WTC11 (cell line): ENCODE results near the gene RASA2. TPM values are rescaled to one million over a fixed set of nuclear protein-coding genes. Genes with fewer than 3 reads are reported as not detected.

ENCODE experiments used
- ATAC-seq: fragments of 200-7000 bp; cut with Tn5 transposase; 2 replicates; pipeline ENCODE4 v1.10.0; 2021; ENCODE audit warnings: mild to moderate bottlenecking, moderate library complexity
- CTCF ChIA-PET: fragments of 300-600 bp; sonication (Branson Sonifier 250); formaldehyde crosslinking; loops from one replicate; lab custom pipeline; 2021; ENCODE audit warnings: antibody characterized with exemption; lab: Charles Lee
- POLR2A ChIA-PET: fragments of 350-600 bp; sonication (Branson Sonifier 250); formaldehyde crosslinking; loops from one replicate; lab custom pipeline; 2021; ENCODE audit warnings: antibody characterized with exemption; lab: Charles Lee
- DNase-seq: peaks from one replicate; pipeline ENCODE4 v3.0.0; 2021; ENCODE audit warnings: low spot score
- H3K27ac Mint-ChIP-seq: 2 replicates; pipeline ENCODE4 v1.8.0; 2021; ENCODE audit warnings: mixed read lengths
- H3K27me3 Mint-ChIP-seq: 2 replicates; pipeline ENCODE4 v1.8.0; 2021; ENCODE audit warnings: low read depth, mild to moderate bottlenecking, moderate library complexity, mixed read lengths
- H3K36me3 Mint-ChIP-seq: 2 replicates; pipeline ENCODE4 v1.8.0; 2021; ENCODE audit warnings: mixed read lengths
- H3K4me1 Mint-ChIP-seq: 2 replicates; pipeline ENCODE4 v1.8.0; 2022; ENCODE audit warnings: mixed read lengths
- H3K4me3 Mint-ChIP-seq: 2 replicates; pipeline ENCODE4 v1.8.0; 2021; ENCODE audit warnings: mild to moderate bottlenecking, moderate library complexity, mixed read lengths
- H3K9me3 Mint-ChIP-seq: 2 replicates; pipeline ENCODE4 v1.8.0; 2021; ENCODE audit warnings: mixed read lengths
- ATF3 ChIP-seq: sonication (generic); formaldehyde crosslinking; conservative IDR thresholded peaks from 2 replicates; pipeline ENCODE4 v1.8.1; 2022; ENCODE audit warnings: mild to moderate bottlenecking, missing genetic modification reagents
- E2F1 ChIP-seq: sonication (generic); formaldehyde crosslinking; IDR thresholded peaks from 2 replicates; pipeline ENCODE4 v1.8.0; 2022; ENCODE audit warnings: mild to moderate bottlenecking, missing genetic modification reagents
- E2F4 ChIP-seq: sonication (generic); formaldehyde crosslinking; IDR thresholded peaks from 2 replicates; pipeline ENCODE4 v1.8.1; 2022; ENCODE audit warnings: low read depth, mild to moderate bottlenecking, moderate library complexity, missing genetic modification reagents, borderline replicate concordance
- ELF4 ChIP-seq: sonication (generic); formaldehyde crosslinking; IDR thresholded peaks from 2 replicates; pipeline ENCODE4 v1.8.1; 2022; ENCODE audit warnings: low read depth, mild to moderate bottlenecking, moderate library complexity, missing genetic modification reagents
- EMX1 ChIP-seq: fragments of 250-450 bp; sonication (Bioruptor Pico); IDR thresholded peaks from 2 replicates; pipeline ENCODE4 v1.8.0; 2021; ENCODE audit warnings: mild to moderate bottlenecking
- ESRRA ChIP-seq: sonication (generic); formaldehyde crosslinking; IDR thresholded peaks from 2 replicates; pipeline ENCODE4 v1.8.1; 2022; ENCODE audit warnings: mild to moderate bottlenecking, missing genetic modification reagents, borderline replicate concordance
- FOXK1 ChIP-seq: sonication (generic); formaldehyde crosslinking; IDR thresholded peaks from 2 replicates; pipeline ENCODE4 v1.8.0; 2022; ENCODE audit warnings: mild to moderate bottlenecking, moderate library complexity, missing genetic modification reagents
- GABPB1 ChIP-seq: sonication (generic); formaldehyde crosslinking; IDR thresholded peaks from 2 replicates; pipeline ENCODE4 v1.8.1; 2023; ENCODE audit warnings: mild to moderate bottlenecking, missing genetic modification reagents
- HMGA2 ChIP-seq: fragments of 250-450 bp; sonication (Bioruptor Pico); IDR thresholded peaks from 2 replicates; pipeline ENCODE4 v1.4.0; 2021; ENCODE audit warnings: mild to moderate bottlenecking, moderate library complexity
- MLX ChIP-seq: sonication (generic); formaldehyde crosslinking; IDR thresholded peaks from 2 replicates; pipeline ENCODE4 v1.8.1; 2023; ENCODE audit warnings: mild to moderate bottlenecking, missing genetic modification reagents, moderate library complexity
- NFATC4 ChIP-seq: fragments of 250-450 bp; sonication (Bioruptor Pico); IDR thresholded peaks from 2 replicates; pipeline ENCODE4 v1.9.0; 2021; ENCODE audit warnings: mild to moderate bottlenecking
- PRRX2 ChIP-seq: fragments of 250-450 bp; sonication (Bioruptor Pico); IDR thresholded peaks from 2 replicates; pipeline ENCODE4 v1.8.0; 2021; ENCODE audit warnings: mild to moderate bottlenecking
- STAT6 ChIP-seq: sonication (generic); formaldehyde crosslinking; conservative IDR thresholded peaks from 2 replicates; pipeline ENCODE4 v1.8.1; 2023; ENCODE audit warnings: mild to moderate bottlenecking, low read depth, missing genetic modification reagents, moderate library complexity
- ZBTB21 ChIP-seq: sonication (generic); formaldehyde crosslinking; IDR thresholded peaks from 2 replicates; pipeline ENCODE4 v1.8.1; 2023; ENCODE audit warnings: mild to moderate bottlenecking, missing genetic modification reagents, borderline replicate concordance
- ZNF138 ChIP-seq: sonication (generic); formaldehyde crosslinking; conservative IDR thresholded peaks from 2 replicates; pipeline ENCODE4 v1.8.1; 2022; ENCODE audit warnings: mild to moderate bottlenecking, moderate library complexity, missing genetic modification reagents
- ZNF232 ChIP-seq: sonication (generic); formaldehyde crosslinking; IDR thresholded peaks from 2 replicates; pipeline ENCODE4 v1.8.0; 2022; ENCODE audit warnings: mild to moderate bottlenecking, missing genetic modification reagents
- total RNA-seq: library from RNA; stranded (reverse); gene quantifications from 3 replicates; pipeline ENCODE4 v1.2.3, GENCODE V29; 2021
- TF ChIP-seq, protein P1 (sequence below): sonication (generic); formaldehyde crosslinking; IDR thresholded peaks from 2 replicates; pipeline ENCODE4 v1.8.1; 2022; ENCODE audit warnings: mild to moderate bottlenecking, moderate library complexity, missing genetic modification reagents
- TF ChIP-seq, protein P2 (sequence below): sonication (generic); formaldehyde crosslinking; IDR thresholded peaks from 2 replicates; pipeline ENCODE4 v1.8.1; 2023; ENCODE audit warnings: mild to moderate bottlenecking, missing genetic modification reagents
- TF ChIP-seq, protein P3 (sequence below): sonication (generic); formaldehyde crosslinking; IDR thresholded peaks from 2 replicates; pipeline ENCODE4 v1.8.1; 2023; ENCODE audit warnings: mild to moderate bottlenecking, moderate library complexity, missing genetic modification reagents
- TF ChIP-seq, protein P4 (sequence below): fragments of 250-450 bp; sonication (Bioruptor Pico); IDR thresholded peaks from 2 replicates; pipeline ENCODE4 v1.8.0; 2021; ENCODE audit warnings: mild to moderate bottlenecking

RASA2 gene
- total RNA-seq, 1 experiment from 2014 or later, result 13.9 TPM

DNA sequence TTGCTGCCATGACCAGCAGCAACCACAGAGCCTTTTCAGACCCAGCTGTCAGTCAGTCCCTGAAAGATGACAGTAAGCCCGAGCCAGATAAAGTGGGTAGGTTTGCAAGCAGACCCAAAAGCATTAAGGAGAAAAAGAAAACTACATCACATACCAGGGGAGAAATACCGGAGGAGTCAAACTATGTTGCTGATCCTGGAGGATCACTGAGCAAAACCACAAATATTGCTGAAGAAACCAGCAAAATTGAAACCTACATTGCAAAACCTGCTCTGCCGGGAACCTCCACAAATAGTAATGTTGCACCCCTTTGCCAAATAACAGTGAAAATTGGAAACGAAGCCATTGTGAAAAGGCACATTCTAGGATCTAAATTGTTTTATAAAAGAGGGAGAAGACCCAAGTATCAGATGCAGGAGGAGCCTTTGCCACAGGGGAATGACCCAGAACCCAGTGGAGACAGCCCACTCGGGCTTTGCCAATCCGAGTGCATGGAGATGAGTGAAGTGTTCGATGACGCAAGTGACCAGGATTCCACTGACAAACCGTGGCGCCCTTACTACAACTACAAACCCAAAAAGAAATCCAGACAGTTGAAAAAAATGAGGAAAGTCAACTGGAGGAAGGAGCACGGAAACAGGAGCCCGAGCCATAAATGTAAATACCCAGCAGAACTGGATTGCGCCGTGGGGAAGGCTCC, 42.1 kb upstream of the RASA2 start:
- DNase-seq (no peak), ATAC-seq (no peak)
- H3K27ac Mint-ChIP-seq, result no peak overlapping the region; the same call in 1 of the 2 replicates
- CTCF ChIA-PET, result interaction anchor here (5.7 kb wide), 1 partner anchor 132 kb away, joined by 42 read pairs; no protein-coding TSS in a partner anchor
- POLR2A ChIA-PET, result no interaction called here
- no peaks in the 10 kb centered on the region for H3K27me3 Mint-ChIP-seq
- no peak overlapping the region for H3K4me3 Mint-ChIP-seq
- H3K9me3 Mint-ChIP-seq, result no peaks in the 10 kb centered on the region
- H3K36me3 Mint-ChIP-seq, result peaks cover 11% of the 10 kb centered on the region
- peaks cover 8% of the 10 kb centered on the region for H3K4me1 Mint-ChIP-seq
- TF ChIP-seq ESRRA (CRISPR knock-in tag) (no peak), ZNF138 (CRISPR knock-in tag) (no peak), ELF4 (CRISPR knock-in tag) (no peak), GABPB1 (CRISPR knock-in tag) (no peak), ATF3 (CRISPR knock-in tag) (no peak), E2F4 (CRISPR knock-in tag) (no peak), ZBTB21 (CRISPR knock-in tag) (no peak), EMX1 (CRISPR knock-in tag) (no peak), STAT6 (CRISPR knock-in tag) (no peak), PRRX2 (CRISPR knock-in tag) (no peak), ZNF232 (CRISPR knock-in tag) (no peak), NFATC4 (CRISPR knock-in tag) (no peak), HMGA2 (CRISPR knock-in tag) (no peak), FOXK1 (no peak)
- TF ChIP-seq, protein P1, sequence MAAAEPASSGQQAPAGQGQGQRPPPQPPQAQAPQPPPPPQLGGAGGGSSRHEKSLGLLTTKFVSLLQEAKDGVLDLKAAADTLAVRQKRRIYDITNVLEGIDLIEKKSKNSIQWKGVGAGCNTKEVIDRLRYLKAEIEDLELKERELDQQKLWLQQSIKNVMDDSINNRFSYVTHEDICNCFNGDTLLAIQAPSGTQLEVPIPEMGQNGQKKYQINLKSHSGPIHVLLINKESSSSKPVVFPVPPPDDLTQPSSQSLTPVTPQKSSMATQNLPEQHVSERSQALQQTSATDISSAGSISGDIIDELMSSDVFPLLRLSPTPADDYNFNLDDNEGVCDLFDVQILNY (CRISPR knock-in tag), result no peak
- TF ChIP-seq, protein P2, sequence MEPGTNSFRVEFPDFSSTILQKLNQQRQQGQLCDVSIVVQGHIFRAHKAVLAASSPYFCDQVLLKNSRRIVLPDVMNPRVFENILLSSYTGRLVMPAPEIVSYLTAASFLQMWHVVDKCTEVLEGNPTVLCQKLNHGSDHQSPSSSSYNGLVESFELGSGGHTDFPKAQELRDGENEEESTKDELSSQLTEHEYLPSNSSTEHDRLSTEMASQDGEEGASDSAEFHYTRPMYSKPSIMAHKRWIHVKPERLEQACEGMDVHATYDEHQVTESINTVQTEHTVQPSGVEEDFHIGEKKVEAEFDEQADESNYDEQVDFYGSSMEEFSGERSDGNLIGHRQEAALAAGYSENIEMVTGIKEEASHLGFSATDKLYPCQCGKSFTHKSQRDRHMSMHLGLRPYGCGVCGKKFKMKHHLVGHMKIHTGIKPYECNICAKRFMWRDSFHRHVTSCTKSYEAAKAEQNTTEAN, result no peak
- TF ChIP-seq, protein P3, sequence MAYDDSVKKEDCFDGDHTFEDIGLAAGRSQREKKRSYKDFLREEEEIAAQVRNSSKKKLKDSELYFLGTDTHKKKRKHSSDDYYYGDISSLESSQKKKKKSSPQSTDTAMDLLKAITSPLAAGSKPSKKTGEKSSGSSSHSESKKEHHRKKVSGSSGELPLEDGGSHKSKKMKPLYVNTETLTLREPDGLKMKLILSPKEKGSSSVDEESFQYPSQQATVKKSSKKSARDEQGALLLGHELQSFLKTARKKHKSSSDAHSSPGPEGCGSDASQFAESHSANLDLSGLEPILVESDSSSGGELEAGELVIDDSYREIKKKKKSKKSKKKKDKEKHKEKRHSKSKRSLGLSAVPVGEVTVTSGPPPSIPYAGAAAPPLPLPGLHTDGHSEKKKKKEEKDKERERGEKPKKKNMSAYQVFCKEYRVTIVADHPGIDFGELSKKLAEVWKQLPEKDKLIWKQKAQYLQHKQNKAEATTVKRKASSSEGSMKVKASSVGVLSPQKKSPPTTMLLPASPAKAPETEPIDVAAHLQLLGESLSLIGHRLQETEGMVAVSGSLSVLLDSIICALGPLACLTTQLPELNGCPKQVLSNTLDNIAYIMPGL, result no peak
- TF ChIP-seq, all 79 proteins: peak for 0

DNA sequence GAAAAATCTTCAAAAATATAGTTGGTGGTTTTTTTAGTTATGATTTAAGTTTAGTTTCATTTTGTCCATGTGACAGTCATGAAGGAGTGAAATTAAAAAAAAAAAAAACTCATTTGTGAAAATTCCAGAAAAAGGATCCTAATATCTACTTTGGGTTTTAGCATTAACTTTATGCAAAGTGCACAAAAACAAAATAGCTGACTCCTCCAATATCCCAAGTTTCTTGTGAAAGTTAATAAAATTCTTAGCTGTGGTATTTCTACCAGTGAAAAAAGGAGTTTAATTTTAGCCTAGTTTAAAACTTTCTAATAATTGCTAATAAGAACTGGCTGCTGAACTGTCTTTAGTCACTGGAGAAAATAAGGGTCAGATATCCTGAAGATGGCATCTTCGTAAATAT, 40.8 kb upstream of the RASA2 start:
- no peak overlapping the region for H3K27ac Mint-ChIP-seq
- POLR2A ChIA-PET, result no interaction called here
- no peaks in the 10 kb centered on the region for H3K27me3 Mint-ChIP-seq
- H3K4me3 Mint-ChIP-seq, result no peak overlapping the region
- no peaks in the 10 kb centered on the region for H3K9me3 Mint-ChIP-seq
- peaks cover 11% of the 10 kb centered on the region for H3K36me3 Mint-ChIP-seq
- peaks cover 8% of the 10 kb centered on the region for H3K4me1 Mint-ChIP-seq
- ATAC-seq (no peak), DNase-seq (no peak)
- CTCF ChIA-PET, result interaction anchor here (1.0 to 2.0 kb wide), 4 partner anchors 8 to 138 kb away, joined by 5 to 6 read pairs (median 6); no protein-coding TSS in a partner anchor
- TF ChIP-seq E2F1 (CRISPR knock-in tag) (no peak), HMGA2 (CRISPR knock-in tag) (no peak), MLX (no peak)
- TF ChIP-seq, protein P4, sequence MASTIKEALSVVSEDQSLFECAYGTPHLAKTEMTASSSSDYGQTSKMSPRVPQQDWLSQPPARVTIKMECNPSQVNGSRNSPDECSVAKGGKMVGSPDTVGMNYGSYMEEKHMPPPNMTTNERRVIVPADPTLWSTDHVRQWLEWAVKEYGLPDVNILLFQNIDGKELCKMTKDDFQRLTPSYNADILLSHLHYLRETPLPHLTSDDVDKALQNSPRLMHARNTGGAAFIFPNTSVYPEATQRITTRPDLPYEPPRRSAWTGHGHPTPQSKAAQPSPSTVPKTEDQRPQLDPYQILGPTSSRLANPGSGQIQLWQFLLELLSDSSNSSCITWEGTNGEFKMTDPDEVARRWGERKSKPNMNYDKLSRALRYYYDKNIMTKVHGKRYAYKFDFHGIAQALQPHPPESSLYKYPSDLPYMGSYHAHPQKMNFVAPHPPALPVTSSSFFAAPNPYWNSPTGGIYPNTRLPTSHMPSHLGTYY, result no peak
- TF ChIP-seq, protein P2, result no peak
